OCI-M2 (cell line): Measurements from ENCODE around the gene CUEDC1.

ENCODE experiments used
- DNase-seq: peaks from one replicate; lab custom pipeline; 2025; ENCODE audit not compliant: unreplicated experiment; lab: John Stamatoyannopoulos, UW

CUEDC1 gene

DNA sequence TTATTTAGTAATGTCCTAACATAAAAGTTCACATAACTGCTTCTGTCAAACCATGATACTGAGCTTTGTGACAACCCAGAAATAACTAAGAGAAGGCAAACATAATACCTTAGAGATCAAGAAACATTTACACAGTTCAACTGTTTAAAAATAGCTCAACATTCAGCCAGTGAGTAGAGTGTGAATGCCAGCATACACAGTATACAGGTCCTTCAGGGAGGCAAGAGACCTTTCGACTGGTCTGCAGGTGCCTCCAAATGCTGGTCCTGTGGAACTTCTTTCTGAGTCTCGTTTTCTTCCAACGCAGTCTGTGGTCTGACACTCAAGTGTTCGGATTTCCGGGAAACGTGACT, 115.7 kb downstream of the CUEDC1 start:
- no peak for DNase-seq

DNA sequence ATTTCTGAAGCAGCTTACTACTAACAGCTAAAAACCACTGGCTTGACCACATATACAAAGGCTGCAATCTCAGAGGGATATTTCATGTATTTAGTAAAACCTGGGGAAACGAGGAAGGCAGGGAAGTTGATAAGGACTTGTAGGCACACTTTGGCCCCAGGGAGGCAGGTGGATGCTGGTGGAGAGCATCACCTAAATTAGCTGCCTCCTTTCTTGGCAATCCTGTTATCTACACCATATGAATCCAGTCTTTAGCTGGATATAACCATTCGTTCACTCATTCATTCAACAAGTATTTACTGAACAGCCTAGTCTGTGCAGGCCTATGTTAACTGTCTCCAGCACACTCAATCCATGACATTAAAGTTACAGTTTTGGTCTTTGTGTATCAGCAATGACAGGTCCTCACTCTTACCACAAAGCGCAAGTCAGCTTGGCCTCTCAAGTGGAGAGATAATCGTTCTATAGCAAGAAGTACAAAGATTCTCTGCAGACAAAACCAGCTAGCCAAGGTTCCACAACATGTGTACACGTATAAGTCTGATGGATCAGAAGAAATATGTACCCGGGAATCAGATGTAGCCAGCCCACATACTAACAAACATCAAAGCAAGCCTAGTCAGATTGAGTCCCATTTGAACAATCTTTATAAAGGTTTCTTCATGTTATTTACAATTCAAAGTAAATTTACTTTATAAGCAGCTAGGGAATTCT, 116.2 kb downstream of the CUEDC1 start:
- no peak for DNase-seq

DNA sequence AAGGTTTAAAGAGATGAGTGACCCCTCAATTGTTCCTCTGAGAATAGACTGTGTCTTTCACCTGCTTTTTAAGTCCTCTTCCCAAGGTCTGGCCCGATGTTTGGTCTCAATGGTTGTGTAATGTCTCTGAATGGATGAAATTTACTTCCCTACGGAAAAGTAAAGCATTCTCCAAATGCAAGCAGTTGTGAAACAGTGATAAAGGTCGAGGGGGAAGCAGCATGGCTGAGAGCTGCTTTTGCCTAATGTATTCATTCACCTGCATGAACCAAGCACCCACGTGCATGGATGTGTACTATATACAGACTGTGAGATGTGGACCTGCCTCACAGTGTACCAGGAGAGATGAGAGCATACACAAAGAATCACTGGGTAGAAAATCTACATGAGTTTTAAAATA, 116.8 kb downstream of the CUEDC1 start:
- DNase-seq = no peak

DNA sequence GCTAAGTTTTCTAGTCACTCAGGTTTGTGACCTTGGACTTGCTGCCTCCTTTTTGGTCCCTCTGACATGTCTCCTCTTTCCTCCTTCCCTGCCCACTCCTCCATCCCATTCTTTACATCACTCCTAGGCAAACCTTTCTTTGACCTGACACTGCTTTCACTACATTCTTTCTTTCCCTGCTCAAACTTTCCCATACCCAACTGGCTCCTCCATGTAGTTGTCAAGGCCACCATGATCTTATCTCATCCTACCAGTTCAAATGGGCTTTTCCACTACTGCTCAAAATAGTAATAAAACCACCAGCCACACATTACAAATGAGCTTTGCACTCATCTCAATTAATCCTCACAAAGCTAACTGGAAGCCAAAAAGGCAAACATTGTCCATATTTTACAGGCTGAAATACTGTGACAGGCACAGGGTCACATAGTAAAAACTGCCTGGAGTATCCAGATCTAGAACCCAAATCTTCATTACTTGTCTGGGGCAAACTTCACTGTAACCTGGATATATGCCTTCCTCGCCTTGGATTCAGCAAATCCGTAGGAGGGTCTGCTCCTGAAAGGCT, 119.8 kb downstream of the CUEDC1 start:
- no peak for DNase-seq

DNA sequence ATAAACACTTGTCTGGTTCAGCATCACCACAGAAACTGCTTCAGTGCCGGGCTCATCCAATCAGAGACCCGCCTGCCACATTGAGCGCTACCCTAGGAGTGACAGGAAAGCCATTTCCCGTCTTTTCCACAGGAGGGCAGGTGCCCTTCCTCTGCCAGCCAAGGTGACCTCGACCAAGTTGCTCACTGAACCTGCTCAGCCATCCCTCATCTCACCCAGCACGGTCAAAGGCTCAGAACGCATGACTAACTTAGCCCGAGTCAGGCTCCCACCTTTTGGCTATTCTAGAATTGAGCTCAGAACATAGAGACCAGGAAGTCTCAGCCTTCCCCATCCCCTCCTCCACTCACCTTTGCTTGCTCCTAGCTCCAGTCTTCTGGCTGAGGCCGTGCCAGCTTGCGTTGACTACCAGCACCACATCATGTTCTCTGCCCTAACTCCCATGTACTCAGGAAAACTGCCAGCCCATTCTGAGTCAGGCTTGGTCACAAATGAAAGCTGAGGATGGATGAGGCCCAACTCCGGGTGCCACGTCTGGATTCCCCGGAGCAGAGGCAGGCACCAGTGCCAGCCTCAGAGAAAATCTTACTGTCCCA, 121.0 kb downstream of the CUEDC1 start:
- DNase-seq = no peak

GRCh38 chr17:57833179-57833939, 121.9 kb downstream of the CUEDC1 start:
- DNase-seq = no peak

DNA sequence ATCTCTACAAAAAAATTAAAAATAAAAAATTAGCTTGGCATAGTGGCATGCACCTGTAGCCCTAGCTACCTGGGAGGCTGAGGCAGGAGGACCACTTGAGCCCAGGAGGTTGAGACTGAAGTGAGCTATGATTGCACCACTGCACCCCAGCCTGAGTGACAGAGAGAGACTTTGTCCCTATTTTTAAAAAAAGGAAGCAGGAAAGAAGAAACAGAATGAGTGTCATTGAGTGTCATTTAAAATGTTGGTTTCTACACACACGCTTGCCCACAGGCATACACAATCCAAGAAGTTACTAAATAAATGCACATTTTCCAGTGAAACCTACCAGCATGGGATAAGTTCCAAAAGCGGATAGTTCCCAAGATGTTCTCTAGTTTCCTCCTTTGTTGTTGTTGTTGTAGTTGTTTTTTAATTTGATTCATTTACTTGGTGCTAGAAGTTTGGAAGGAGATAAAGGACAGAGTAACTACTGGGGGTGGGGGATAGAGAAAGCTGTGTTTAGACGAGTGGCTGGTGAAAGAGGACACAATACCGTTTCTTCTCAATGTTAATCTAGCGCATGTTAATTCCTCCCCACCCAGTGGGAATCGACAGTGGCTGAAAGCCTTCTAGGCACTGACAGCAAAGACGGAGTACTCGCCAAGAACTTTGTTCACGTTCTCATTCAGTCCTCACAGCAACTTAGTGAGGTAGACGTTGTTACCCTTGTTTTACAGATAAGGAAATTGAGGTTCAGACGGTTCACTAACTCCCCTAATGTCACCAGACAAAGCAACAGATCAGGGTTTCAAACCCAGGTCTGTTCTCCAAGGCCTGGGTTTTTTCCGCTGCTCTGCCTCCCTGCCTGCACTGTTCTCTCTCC, 122.7 kb downstream of the CUEDC1 start:
- no peak for DNase-seq

DNA sequence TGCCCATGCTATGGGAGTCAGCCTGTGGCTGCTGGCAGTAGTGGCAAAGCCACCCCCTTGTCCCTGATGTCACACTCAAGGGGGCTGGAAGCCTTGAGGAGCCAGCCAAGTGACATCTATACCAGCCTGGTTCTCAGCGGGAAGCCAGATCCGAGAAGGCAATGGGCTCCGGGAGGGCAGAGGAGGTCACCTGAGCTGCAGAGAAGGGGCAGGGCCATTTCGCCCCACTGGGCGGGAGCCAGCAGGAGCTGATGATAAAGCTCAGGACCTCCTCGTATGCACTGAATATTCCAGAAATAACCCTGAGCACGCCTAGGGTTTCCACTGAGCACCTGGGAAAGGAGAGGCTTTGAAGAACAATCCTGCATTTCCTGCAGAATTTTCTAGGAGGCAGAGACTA, 124.3 kb downstream of the CUEDC1 start:
- no peak for DNase-seq

DNA sequence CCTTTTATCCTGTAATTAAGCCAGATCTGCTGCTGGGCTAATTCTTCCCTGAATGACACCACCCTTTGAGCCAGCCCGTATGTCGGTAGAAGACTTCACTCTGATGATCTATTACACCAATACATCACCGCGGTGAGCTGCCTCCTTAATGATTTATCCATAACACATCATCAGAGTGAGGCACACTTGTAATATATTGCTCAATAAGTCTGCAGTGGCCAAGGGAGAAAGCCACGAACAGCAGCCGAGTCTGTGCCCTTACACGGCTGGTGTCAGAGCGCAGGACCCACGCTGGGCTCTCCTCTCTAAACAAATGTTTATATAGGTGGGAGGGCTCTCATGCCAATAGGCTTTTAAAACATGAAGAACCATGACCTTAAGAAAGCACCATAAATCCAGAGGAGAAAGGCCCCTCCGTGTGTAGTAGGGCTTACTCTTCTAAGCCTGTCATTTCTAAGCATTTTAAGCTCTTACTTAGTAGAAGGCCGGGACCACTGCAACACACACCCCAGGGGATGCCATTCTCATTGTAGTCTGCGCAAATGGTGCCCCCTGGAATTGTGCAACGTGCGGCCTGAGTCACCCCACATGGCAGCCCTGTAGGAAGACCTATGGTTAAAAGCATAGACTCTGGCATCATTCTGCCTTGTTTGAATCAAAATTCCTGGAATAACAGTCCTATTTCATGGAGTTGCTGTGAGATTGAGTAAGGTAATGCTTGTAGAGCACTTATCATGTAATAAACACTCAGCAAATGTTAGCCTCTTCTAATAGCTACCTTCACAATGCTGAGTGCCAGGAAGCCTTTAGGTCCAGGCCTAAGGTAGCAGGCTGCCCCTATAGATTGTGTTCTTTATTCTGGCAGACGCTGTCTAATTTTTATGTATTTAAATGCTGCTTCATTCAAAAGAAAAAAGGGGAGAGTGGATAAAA, 131.5 kb downstream of the CUEDC1 start:
- no peak for DNase-seq

DNA sequence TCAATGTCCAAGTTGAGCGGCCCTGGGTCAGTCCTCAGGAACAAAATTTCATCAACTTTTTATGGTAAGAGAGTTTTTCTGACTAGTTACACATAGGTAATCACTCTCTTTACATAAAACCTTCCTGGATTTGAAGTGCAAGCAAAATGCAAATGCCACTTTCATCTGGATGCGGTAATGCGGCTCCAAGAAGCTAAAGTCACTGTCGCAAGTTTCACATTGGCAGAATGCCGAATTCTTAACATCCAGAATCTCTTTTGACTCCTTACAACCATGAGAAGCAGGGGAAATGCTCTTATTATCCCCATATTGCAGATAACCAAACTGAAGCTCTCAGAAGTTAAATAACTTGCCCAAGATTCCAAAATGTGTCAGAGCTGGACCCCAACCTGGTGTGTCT, 135.3 kb downstream of the CUEDC1 start:
- DNase-seq = no peak

- no peak for DNase-seq
These were observed 135.9 kb downstream of the CUEDC1 start for GRCh38 chr17:57819285-57819684.

DNA sequence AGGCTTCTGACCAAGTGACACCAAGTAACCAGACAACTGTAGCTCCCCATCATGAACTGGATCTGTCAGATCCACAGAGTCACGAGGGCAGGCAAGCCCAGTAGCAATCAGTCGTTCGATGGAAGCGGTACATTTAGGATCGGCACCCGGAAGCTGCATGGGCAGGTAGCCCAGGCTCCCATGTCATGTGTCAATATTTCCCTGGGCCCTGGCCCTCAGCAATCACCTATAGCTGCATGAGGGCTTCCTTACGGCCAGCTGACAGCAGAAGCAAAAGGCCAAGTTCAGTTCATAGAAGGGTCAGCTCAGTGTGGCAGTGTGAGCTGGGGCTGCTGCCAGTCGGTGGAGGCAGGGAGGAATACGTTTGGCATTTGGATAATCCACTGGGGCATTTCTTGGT, 137.1 kb downstream of the CUEDC1 start:
- no peak for DNase-seq

GRCh38 chr17:57817299-57817698, 137.9 kb downstream of the CUEDC1 start:
- no peak for DNase-seq

DNA sequence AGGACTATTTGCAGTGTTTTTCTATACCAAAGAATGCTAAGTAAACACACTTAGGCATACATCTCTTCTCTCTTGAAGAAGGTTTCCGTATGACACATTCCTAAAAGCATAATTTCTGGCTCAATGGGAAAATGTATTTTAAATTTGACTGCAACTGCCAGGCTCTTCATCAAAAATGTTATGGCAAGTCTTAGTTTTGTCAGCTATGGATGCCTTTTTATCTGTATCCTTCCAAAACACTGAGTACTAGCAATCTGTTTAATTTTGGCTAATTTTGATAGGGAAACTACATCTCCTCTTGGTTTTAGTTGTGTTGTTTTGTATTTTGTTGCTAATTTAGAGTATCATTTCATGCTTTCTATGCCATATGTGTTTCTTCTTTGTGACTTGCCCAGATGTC, 140.8 kb downstream of the CUEDC1 start:
- no peak for DNase-seq

- no peak for DNase-seq
These were observed 143.5 kb downstream of the CUEDC1 start for GRCh38 chr17:57811638-57812280.
